Ovary (tissue), 3 donors: ENCODE measurements around the gene VAV2.

Experiments
- CTCF ChIP-seq, 3 donors: fragments of 450-650 bp in 2 of 3; fragments of 200-600 bp in 1 of 3; IDR thresholded peaks; one replicate each; pipeline versions ENCODE4 v1.5.1 to v1.8.0; 2016 to 2022; ENCODE audit warnings: antibody characterized with exemption in 3 of 3, mild to moderate bottlenecking in 1 of 3
- EP300 ChIP-seq: sonication (generic); formaldehyde crosslinking; IDR thresholded peaks from one replicate; pipeline ENCODE4 v1.6.1; 2017; ENCODE audit warnings: antibody characterized with exemption
- donor health status: DM: no; HTN: no; CAD: no.

DNA sequence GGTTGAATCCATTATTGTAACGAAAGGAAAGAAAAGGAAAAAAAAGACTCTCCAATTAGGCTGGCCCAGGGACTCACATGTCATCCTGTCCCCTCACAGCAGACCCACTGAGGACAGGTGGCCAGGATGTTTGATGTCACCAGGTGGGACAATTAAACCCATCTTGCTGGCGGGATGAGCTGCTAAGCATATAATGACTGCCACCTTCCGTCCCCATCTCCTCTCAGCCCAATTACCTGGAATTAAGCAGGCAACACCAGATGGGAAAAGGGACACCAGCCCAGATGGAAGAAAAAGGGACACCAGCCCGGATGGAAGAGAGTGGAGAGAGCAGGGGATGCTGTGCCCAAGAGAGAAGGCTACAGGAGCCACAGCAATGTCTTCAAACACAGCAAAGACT is 137.4 kb downstream of the VAV2 start:
- no peak for TF ChIP-seq CTCF (IDR thresholded peaks at IDR 0.05)
- TF ChIP-seq EP300 = no peak
